ENCODE measurements around the gene TMED1.

The TMED1 gene

DNA sequence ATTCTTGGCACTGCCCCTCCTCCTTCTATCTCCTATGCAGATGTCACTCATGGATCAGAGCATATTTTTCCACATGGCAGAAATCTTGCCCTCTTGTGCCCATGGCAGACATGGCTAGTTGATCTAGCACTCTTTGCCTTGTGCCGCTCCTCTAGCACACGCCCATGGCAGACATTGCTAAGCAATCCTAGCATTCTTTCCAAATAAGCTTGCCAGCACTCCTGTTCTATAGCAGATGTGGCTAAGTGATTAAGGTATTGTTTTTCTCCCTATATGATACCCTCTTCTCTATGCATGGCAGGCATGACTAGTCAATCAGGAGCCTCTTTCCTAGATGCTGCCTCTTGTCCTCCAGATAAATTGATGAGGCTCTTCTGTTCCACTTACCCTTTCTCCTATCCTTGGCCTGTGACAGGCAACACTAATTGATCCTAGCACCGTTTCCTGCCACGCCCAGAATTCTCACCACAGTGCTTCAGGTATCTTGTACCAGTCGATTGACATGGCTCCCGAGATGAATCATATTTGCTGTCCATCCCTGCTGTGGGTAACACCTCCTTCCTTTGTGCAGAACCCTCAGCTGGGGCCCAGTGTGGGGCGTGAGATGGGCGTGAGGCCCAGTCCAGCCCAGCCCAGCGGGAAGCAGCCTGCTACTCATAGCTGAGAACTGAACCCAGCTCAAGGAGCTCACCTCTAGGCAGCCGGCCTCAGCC lies 26.9 kb downstream of the TMED1 start:
- DNase-seq = no peak

DNA sequence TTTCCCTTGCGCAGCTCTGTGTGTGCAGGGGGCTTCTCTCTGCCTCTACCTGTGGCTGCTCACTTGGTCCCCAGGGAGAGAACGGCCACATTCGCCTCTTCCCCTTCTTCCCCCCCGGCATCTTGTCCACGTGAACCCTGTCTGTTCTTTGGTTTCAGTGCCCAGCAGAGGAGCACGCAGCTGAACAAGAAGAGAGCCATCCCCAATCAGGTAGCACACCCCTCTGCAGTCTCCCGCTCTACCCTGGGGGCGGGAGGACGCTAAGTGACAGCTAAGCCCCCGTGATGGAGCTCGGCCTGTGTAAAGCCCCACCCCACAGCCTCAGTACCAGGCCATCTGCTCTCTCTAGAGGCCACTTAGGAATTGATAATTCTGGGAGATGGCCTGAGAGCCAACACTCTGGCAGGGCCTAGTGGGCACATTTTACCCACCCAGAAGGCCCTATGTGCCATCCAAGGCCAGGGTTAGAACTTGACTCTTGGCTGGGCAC lies 30.2 kb downstream of the TMED1 start:
- no peak for DNase-seq

DNA sequence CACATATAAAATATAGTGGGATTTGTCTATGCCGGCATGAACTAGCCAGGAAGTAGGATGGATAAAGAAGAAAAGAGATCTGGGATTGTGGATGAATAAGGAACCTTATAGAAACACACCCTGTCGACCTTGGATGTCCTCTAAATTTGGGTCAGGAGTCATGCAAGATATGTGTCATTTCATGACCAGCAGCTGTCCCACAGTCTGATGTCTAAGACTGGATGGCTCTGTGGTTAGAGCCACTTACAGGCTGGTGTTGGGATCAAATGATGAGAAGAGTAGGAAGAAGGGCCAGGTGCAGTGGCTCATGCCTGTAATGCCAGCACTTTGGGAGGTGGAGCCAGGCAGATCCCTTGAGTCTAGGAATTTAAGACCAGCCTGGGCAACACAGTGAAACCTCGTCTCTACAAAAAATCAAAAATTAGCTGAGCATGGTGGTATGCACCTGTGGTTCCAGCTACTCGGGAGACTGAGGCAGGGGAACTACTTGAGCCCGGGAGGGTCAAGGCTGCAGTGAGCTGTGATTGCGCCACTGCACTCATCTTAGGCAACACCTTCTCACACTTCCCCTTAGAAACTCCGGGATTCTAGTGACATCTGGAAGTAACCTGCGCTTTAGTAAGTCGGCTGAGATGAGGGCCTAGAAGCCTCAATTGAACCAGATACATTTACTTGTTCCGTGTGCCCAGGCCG lies 30.8 kb downstream of the TMED1 start:
- DNase-seq = no peak

DNA sequence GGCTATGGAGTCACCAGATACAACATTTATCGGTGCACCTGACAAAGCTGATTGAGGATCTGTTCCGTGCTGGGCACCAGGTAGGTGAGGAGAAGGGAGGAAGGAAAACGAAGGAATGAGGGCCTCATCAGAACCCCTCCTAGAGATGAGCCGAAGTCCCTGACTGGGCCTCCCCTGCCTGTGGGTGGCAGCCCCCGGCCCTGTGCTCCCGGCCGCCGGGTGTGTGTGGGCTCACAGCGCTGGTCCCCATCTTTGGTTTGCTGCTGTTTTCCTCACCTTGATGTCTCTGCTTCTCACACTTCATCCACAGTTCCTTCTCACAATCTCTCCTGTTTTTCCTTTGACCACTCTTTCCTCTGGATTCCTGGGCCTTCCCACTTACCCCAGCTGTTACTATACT lies 32.8 kb downstream of the TMED1 start:
- DNase-seq = no peak

DNA sequence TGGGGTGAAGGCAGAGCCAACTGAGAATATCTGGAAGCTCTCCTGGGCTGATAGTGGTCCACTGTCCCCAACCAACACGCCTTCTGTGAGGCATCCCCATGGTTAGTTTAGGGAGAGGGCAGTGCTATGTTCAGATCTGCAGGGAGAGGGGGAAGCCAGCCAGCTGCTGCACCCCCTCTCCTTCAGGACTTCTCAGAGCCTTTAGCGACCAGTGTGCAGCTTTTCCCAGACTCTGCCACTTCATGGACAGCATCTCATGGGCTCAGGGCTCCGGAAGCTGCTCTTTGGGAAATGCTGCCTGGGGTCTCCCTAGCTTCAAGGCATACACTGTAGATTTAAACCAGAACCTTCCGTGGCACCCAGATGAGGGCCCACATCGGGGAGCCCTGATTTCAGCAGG lies 33.5 kb downstream of the TMED1 start:
- no peak for DNase-seq

DNA sequence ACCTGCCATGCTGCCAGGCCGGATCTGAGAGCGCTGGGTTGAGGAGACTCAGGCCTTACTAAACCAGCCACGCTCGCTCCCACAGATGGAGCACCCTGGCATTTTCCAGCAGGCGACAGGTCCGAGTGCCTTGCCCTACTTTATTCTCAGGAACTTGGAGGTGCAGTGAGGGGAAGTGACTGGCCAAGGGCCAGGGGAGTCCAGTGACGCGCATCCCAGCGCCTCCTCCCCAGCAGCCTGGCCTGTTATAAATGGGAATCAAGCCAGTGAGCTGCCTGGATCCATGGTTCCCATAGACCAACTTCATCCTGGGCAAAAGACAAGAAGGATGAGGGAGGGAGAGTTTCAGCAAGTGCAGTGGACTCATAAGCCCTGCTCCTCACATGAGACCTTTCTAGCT lies 35.5 kb downstream of the TMED1 start:
- DNase-seq = no peak

DNA sequence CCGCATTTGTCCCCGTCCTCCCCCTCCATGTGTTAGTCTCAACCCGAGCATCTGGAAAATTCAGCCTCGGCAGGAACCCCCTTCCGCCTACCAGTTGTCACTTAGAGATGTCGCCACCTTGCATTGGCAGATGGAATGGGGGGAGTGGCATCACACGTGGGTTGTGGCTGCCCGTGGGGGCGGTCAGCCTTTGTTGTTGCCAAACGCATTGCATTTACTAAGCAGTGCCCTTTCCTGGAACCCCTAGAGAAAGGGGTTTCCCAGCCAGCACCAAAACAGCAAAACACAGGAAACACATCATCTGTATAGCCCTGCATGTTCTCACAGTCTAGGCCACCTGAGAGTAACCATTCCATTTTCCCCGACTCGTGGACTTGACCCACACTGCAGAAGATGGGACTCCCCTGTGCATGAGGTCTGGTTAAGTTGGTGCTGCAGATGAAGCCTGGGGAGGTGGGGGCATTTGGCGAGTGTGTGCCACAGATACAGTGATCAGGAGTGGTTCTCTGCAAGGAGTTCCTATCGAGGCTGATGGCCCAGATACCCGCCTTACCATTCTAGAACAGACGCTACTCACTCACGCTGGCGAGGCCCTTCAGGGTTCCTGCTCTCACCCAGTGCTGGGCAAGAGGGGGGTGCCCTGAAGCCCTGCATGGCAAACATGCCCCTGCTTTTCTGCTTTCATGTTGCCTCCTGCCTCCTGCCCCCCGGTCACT lies 38.3 kb downstream of the TMED1 start:
- no peak for DNase-seq

DNA sequence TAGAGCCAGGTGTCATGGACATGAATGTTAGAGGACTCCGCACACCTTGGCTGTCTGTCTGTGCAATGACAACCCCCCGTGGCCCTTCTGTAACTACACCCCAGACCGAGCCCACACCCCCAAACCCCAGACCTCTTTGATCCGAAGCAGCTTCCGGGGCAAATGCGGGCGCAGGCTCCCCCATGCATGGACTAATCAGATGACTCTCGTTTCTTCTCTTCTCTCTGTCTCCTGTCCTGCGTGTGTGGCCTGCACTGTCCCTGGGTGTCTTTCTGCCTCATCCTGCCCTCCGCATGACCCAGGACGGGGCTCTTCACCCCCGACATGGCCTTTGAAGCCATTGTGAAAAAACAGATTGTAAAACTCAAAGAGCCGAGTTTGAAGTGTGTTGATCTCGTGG lies 38.9 kb downstream of the TMED1 start:
- DNase-seq = no peak

DNA sequence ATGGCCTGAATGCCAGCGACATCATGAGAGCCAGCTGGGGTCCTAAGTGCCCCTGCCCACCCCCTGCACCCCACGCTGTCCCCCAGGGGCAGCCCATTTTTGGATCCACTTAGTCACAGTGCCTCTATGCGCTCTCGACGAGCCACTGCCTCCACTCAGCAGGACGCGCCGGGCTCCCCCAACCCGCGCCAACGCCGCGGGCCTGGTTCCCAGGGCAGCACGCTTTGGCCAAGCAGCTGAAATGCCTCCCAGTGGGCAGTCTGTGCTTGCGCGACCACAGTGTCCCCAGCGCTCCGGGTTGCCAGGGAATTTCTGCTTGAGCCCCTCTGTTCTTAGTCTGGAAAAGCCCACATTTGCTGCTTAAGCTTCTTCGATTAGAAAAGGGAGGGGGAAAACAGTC lies 39.4 kb downstream of the TMED1 start:
- no peak for DNase-seq

DNA sequence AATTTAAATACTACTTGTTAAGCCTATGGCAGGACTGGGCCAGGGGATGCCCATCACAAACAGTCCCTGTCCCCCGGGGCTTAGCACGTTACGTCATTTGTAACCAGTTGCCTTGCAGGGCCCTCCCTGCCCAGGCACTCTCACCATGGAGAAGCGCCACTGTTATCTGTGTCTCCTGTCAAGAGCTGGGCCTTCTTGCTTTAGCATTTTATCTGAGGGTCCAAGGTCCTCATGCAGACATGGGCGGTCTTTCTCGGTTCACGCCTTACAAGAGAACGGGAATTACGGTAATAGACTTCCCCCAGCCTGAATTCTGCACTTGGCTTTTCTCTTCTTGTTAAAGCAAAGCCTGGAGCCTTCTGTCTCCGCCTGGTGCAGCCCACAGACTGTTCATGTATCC lies 46.1 kb downstream of the TMED1 start:
- no peak for DNase-seq

DNA sequence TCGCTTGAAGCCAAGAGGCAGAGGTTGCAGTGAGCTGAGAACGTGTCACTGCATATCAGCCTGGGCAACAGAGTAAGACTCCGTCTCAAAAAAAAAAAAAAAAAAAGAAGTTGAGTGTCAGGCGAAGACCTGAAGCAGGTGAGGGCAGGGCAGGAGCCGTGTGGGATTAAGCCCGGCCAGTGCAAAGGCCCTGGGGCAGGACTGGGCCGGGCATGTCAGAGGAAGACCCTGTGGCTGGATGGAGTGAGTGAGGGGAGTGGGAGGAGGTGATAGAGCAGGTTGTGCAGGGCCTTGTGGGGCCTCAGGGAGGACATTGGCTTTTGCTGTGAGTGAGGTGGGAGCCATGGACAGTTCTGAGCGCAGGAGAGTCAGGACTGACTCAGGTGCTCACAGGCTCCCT lies 47.9 kb downstream of the TMED1 start:
- no peak for DNase-seq

DNA sequence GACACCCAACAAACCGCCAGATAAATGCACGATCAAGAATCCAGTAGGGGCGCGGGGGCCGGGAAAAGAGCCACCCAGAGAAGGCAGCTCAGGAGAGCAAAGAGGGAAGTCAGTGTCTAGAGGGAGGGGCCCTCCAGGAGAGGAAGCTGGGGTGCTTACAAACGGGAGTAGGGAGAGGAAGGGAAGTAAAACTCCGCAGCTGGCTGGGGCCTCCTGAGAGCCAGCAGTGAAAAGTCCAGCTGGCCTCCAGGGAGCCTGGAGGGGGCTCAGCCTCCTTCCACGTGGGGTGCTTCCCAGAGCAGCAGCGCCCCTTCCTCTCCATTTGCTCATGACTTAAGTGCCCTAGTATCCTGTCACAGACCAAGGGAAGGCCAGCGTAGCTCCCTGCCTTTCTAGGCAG lies 51.8 kb downstream of the TMED1 start:
- no peak for DNase-seq

DNA sequence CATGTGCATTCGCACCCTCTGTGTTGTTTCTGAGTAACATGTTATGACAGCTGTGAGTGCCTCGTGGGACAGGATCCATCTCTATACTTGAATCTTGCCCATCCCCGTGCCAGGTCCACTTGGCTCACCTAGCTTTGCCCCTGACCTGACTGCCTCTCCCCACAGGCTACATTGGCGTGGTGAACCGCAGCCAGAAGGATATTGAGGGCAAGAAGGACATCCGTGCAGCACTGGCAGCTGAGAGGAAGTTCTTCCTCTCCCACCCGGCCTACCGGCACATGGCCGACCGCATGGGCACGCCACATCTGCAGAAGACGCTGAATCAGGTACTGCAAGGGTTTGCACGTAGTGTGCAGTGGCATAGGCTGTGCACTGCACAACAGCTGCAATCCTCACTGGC lies 53.2 kb downstream of the TMED1 start:
- no peak for DNase-seq

Measured in NCI-H446 treated with DMSO at 0.1 percent for 48 hours (cell line).